Ovary (tissue), 3 donors: Measurements from ENCODE around the gene KANK3.
"Not testable (repeated sequence)": the region's sequence is repeated elsewhere in the genome, so short reads cannot be mapped to it uniquely, and the experiment has no call there.

Experiments used
- CTCF ChIP-seq, 3 donors: fragments of 450-650 bp in 2 of 3; fragments of 200-600 bp in 1 of 3; IDR thresholded peaks; one replicate each; pipeline versions ENCODE4 v1.5.1 to v1.8.0; 2016 to 2022; ENCODE audit warnings: antibody characterized with exemption in 3 of 3, mild to moderate bottlenecking in 1 of 3
- POLR2A ChIP-seq: fragments of 450-650 bp; IDR thresholded peaks from one replicate; pipeline ENCODE4 v1.6.1; 2017; ENCODE audit warnings: antibody characterized with exemption, mild to moderate bottlenecking, moderate library complexity
- donor health status: DM: no; HTN: no; CAD: no.

GRCh38 chr19:8349629-8350372 is 6.7 kb upstream of the KANK3 start:
- not testable (repeated sequence) for TF ChIP-seq CTCF (IDR thresholded peaks at IDR 0.05); POLR2A
